ENCODE results near the gene BMAL2. TPM values are rescaled to one million over a fixed set of nuclear protein-coding genes. Genes with fewer than 3 reads are reported as not detected.

BMAL2 gene
- total and polyA plus RNA-seq, 2 of the 13 experiments (the other 11 are each of a cell fraction or from before 2014, with no cell fraction given): 4.8 to 27.4 TPM

- FAIRE-seq: no peak
- 92% methylated on average over 5 of the region's 5 CpGs for WGBS (ENCODE audit: low lambda C conversion rate)
- Histone ChIP-seq H3K9me3 (ENCODE audit: low read length) (no peaks in the 10 kb centered on the region), H2AFZ (ENCODE audit: low read length) (no peak overlapping the region), H4K20me1 (ENCODE audit: insufficient read depth, low read length) (no peaks in the 10 kb centered on the region), H3K36me3 (replicated peaks in 1 of 2; ENCODE audit: control insufficient read depth in 1 of 2, insufficient read depth in 2 of 2, low read length in 2 of 2) (no peaks in the 10 kb centered on the region), H3K79me2 (ENCODE audit: insufficient read depth, low read length) (peaks cover 11% of the 10 kb centered on the region), H3K4me1 (ENCODE audit: insufficient read depth, low read length) (0 out of 2 replicates have a peak, but pooled peaks cover under 1% of the 10 kb centered on the region), H3K4me3 (replicated peaks in 1 of 3; ENCODE audit: insufficient read depth in 1 of 3, low read depth in 2 of 3, low read length in 3 of 3) (no peak overlapping the region), H3K27me3 (ENCODE audit: control insufficient read depth in 1 of 2, insufficient read depth in 2 of 2, low read length in 2 of 2) (no peaks in the 10 kb centered on the region), H3K4me2 (ENCODE audit: low read depth, low read length) (no peak overlapping the region), H3K9ac (ENCODE audit: insufficient read depth, low read depth, low read length) (no peak overlapping the region), H3K27ac (ENCODE audit: extremely low read length, insufficient read depth, low read length) (no peak overlapping the region)
- intact Hi-C loops (cut with micrococcal nuclease; ENCODE audit: unreplicated experiment): no loop called here
- POLR2A ChIA-PET: no interaction called here
- in situ Hi-C loops (cut with HindIII; ENCODE audit: extremely low pct_ligation_motif_present, low pct_unique_long_range_greater_than_20kb): no loop called here
- BruUV-seq (replicated peaks): no TSS peak
- no peak for ATAC-seq
- CTCF ChIA-PET (ENCODE audit: low intra/inter-chr PET ratio, low total read pairs): no interaction called here
- DNase-seq (ENCODE audit: low spot score): no peak
- no peak for TF ChIP-seq ZNF484 (CRISPR knock-in tag; IDR thresholded peaks at IDR 0.05; ENCODE audit: borderline replicate concordance, low read depth)
- TF ChIP-seq FOXO1 (CRISPR knock-in tag; IDR thresholded peaks at IDR 0.05): no peak
- TF ChIP-seq ZNF614 (CRISPR knock-in tag; IDR thresholded peaks at IDR 0.05; ENCODE audit: borderline replicate concordance): no peak
- TF ChIP-seq GATA4 (IDR thresholded peaks at IDR 0.05; ENCODE audit: borderline replicate concordance, low read depth): no peak
- no peak for TF ChIP-seq ZNF263 (CRISPR knock-in tag; IDR thresholded peaks at IDR 0.05)
- no peak for TF ChIP-seq ZHX1 (CRISPR knock-in tag; IDR thresholded peaks at IDR 0.05; ENCODE audit: low read depth)
- TF ChIP-seq ZNF142 (CRISPR knock-in tag; IDR thresholded peaks at IDR 0.05): no peak
- no peak for TF ChIP-seq ZNF20 (CRISPR knock-in tag; IDR thresholded peaks at IDR 0.05)
- TF ChIP-seq ZNF282 (IDR thresholded peaks at IDR 0.05; ENCODE audit: partially characterized antibody): no peak
- no peak for TF ChIP-seq IRF2 (CRISPR knock-in tag; IDR thresholded peaks at IDR 0.05)
- no peak for TF ChIP-seq ARHGAP35 (CRISPR knock-in tag; IDR thresholded peaks at IDR 0.05; ENCODE audit: borderline replicate concordance)
- TF ChIP-seq ZUFSP (CRISPR knock-in tag; IDR thresholded peaks at IDR 0.05; ENCODE audit: borderline replicate concordance): no peak
Measured at GRCh38 chr12:27343255-27344000, 10.8 kb downstream of the BMAL2 start.
